ENCODE measurements around the gene SCAND1.
"Not testable (repeated sequence)": the region's sequence is repeated elsewhere in the genome, so short reads cannot be mapped to it uniquely, and the experiment has no call there.

The SCAND1 gene

DNA sequence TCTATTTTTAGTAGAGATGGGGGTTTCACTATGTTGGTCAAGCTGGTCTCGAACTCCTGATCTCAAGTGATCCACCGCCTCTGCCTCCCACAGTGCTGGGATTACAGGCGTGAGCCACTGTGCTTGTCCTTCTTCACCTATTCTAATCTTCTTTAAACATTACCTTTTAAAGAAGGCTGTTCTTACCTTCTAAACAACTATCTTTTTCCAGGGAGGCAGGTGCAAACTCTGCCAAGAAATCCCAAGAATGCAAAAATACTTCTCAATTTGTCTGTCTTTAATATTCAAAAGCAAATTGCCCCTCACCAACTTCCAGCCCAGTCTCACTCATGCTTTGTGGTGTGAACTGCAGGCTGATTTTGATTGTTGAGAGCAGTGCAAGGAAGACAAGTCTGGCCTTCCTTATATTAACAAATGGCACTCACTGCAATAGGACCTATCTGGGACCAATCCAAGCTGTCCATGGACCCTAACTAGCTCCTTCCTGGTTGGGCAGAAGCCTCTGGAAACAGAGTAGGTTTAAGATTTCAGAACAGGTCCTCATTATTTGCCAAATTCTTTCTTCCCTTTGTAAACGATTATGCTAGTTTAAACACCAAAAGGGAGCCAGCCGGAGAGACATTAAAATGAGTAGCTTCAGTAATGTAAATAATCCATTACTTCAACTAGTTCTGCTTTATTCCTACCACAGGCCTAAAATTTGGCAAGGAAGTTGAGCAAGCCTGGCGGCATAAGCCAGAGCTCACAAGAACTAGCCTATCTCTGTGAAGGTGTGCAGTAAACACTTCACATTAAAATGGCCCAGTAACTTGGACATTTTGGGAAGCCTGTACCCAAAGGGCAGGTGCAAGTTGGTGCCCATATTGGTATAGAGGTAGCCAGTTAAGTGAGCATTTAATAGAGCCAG, 1.6 kb downstream of the SCAND1 start:
- TF ChIP-seq, protein P1, sequence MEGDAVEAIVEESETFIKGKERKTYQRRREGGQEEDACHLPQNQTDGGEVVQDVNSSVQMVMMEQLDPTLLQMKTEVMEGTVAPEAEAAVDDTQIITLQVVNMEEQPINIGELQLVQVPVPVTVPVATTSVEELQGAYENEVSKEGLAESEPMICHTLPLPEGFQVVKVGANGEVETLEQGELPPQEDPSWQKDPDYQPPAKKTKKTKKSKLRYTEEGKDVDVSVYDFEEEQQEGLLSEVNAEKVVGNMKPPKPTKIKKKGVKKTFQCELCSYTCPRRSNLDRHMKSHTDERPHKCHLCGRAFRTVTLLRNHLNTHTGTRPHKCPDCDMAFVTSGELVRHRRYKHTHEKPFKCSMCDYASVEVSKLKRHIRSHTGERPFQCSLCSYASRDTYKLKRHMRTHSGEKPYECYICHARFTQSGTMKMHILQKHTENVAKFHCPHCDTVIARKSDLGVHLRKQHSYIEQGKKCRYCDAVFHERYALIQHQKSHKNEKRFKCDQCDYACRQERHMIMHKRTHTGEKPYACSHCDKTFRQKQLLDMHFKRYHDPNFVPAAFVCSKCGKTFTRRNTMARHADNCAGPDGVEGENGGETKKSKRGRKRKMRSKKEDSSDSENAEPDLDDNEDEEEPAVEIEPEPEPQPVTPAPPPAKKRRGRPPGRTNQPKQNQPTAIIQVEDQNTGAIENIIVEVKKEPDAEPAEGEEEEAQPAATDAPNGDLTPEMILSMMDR (IDR thresholded peaks at IDR 0.05; ENCODE audit: low read depth, low read length, missing control alignments) = no peak
- in situ Hi-C loops (cut with HindIII; ENCODE audit: low sequenced_read_pairs) = no loop called here
- peak overlapping the region; percentile 98 for H3K4me3 ChIP-seq (ENCODE audit: low read depth, low read length)
- no peak for DNase-seq (ENCODE audit: low read depth)

DNA sequence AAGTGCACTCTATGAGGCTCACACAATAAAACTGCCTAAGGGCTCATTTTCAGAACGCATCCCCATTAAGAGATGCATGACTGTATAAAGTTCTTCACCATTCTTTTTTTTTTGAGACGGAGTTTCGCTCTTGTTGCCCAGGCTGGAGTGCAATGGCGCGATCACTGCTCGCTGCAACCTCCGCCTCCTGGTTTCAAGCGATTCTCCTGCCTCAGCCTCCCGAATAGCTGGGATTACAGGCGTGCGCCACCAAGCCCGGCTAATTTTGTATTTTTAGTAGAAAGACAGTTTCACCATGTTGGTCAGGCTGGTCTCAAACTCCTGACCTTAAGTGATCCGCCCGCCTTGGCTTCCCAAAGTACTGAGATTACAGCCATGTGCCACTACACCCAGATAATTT, 2.2 kb downstream of the SCAND1 start:
- not testable (repeated sequence) for DNase-seq (ENCODE audit: low read depth); H3K4me3 ChIP-seq (ENCODE audit: low read depth, low read length)

DNA sequence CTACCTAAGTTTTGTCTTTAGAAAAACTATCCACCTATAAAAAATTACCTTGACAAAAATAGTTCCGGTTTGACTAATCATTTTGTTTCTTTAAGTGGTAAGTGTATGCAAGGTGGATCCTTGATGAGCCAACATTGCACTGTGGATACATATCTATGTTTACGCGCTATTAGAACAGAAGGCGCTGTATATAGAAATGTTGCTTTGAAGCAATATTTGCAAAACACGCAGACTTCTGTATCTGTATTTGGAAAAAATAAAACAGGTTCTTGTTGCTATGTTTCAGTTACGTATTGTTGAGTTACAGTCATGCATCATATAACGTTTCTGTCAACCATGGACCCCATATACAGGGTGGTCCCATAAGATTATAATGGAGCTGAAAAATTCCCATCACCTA, 4.2 kb downstream of the SCAND1 start:
- TF ChIP-seq, protein P1 (IDR thresholded peaks at IDR 0.05; ENCODE audit: low read depth, low read length, missing control alignments) = no peak
- DNase-seq (ENCODE audit: low read depth) = no peak
- in situ Hi-C loops (cut with HindIII; ENCODE audit: low sequenced_read_pairs) = no loop called here
- no peak overlapping the region for H3K4me3 ChIP-seq (ENCODE audit: low read depth, low read length)

More for the DNA sequence above, 2.2 kb downstream of the SCAND1 start:
- in situ Hi-C loops (cut with HindIII; ENCODE audit: low sequenced_read_pairs) = not testable (repeated sequence)

DNA sequence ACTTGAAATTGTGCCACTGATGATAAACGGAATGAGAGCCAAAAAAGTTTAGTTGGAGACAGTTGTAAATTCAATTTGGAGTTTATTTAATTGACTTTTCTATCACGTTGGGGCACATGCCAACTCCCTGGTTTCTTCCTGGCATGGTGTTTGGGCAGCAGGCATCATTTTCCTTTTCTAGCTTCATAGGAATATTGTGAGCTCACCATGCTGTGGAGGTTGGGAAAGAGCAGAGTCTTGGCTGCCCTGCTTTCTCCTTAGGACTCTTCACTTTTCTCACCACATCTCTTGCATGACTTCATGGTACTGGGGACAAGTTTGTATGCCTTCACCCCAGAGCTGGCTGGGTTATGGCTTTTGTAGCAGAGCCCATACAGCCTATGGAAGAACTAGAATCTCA, 6.4 kb downstream of the SCAND1 start:
- DNase-seq (ENCODE audit: low read depth) = no peak
- TF ChIP-seq, protein P1 (IDR thresholded peaks at IDR 0.05; ENCODE audit: low read depth, low read length, missing control alignments) = no peak
- in situ Hi-C loops (cut with HindIII; ENCODE audit: low sequenced_read_pairs) = no loop called here
- no peak overlapping the region for H3K4me3 ChIP-seq (ENCODE audit: low read depth, low read length)

DNA sequence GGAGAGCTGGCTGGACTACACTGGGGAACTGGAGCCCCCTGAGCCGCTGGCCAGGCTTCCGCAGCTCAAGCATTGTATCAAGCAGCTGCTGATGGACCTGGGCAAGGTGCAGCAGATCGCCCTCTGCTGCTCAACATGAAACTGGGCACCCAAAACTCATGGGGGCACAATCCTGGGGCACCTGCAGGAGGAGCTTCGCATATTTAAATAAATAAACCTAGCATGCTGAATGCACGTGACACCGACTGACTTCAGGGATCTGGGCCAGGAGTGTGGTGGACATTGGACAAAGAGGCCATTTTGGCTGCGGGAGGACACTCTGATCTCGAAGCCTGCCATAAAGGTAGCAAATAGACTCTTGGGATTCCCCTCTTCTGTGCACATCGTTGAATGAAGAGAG, 6.8 kb downstream of the SCAND1 start:
- H3K4me3 ChIP-seq (ENCODE audit: low read depth, low read length) = no peak overlapping the region
- in situ Hi-C loops (cut with HindIII; ENCODE audit: low sequenced_read_pairs) = no loop called here
- TF ChIP-seq, protein P1 (IDR thresholded peaks at IDR 0.05; ENCODE audit: low read depth, low read length, missing control alignments) = peak; percentile 46
- DNase-seq (ENCODE audit: low read depth) = no peak

DNA sequence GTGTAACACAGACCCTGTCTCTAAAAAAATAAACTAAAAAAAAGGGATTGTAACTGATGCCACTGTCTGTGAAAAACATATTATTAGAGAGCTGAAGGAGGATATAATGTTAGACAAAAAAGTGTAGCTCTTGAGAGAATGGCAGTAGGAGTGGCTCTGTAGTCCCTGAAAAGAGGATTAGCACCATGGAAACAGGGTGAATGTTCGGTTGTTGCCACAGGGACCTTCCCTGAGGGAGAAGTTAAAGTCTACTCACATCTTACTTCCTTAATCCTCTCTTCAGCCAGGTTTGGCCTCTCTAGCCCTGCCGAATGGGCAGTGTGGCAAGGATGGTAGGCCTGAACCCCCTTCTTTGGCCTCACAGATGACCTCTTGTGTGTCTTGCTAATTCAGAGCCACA, 12.1 kb downstream of the SCAND1 start:
- in situ Hi-C loops (cut with HindIII; ENCODE audit: low sequenced_read_pairs) = no loop called here
- TF ChIP-seq, protein P1 (IDR thresholded peaks at IDR 0.05; ENCODE audit: low read depth, low read length, missing control alignments) = no peak
- no peak overlapping the region for H3K4me3 ChIP-seq (ENCODE audit: low read depth, low read length)
- no peak for DNase-seq (ENCODE audit: low read depth)

DNA sequence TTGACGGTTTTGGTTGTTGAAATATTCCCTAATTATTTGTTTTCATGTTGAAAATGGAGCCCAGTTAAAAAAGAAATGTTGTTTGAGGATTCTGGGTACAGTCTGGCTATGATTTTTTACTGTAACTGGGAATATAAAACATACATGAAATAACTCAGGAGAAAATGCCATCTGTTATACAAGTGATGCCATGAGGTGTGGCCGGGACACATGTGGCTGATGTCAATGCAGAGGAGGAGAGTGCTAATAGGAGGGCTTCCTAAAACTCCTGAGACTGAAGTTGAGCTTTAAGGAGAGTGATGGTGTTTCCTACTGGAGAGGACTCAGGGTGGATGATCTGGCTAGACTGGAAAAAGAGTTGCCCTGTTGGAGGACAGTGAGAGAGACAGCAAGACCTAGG, 12.7 kb downstream of the SCAND1 start:
- in situ Hi-C loops (cut with HindIII; ENCODE audit: low sequenced_read_pairs) = no loop called here
- H3K4me3 ChIP-seq (ENCODE audit: low read depth, low read length) = no peak overlapping the region
- DNase-seq (ENCODE audit: low read depth) = no peak
- TF ChIP-seq, protein P1 (IDR thresholded peaks at IDR 0.05; ENCODE audit: low read depth, low read length, missing control alignments) = no peak
